HCT116 (cell line): ENCODE data around the gene TEX2. TPM values are rescaled to one million over a fixed set of nuclear protein-coding genes. Genes with fewer than 3 reads are reported as not detected.

Experiments used
- ATAC-seq: fragments of 200-7000 bp; cut with Tn5 transposase; 2 replicates; pipeline ENCODE4 v1.9.1; 2020; ENCODE audit warnings: mild to moderate bottlenecking, moderate library complexity
- BruUV-seq: library from RNA; stranded (reverse); fragments of 400-500 nt; replicated peaks from 2 replicates; lab custom pipeline; 2021; lab: Mats Ljungman, UMichigan
- CTCF ChIA-PET: fragments of 300-600 bp; sonication (Branson Sonifier 250); formaldehyde crosslinking; loops from one replicate; lab custom pipeline; 2021; ENCODE audit warnings: antibody characterized with exemption; lab: Charles Lee
- POLR2A ChIA-PET: fragments of 300-600, 350-600 bp; sonication (Branson Sonifier 250); formaldehyde crosslinking; loops from one replicate; lab custom pipeline; 2021; ENCODE audit warnings: antibody characterized with exemption; lab: Charles Lee
- RAD21 ChIA-PET, 2 experiments: fragments of 300-600 bp; sonication (Branson Sonifier 250); formaldehyde crosslinking; loops; one replicate each; lab custom pipeline; 2023; ENCODE audit warnings: low total read pairs in 2 of 2; ENCODE audit not compliant: uncharacterized antibody in 2 of 2, unreplicated experiment in 2 of 2, low non-redundant PET in 1 of 2; lab: Charles Lee
- DNase-seq: peaks from one replicate; pipeline ENCODE4 v3.0.0-alpha.2; 2010; ENCODE audit warnings: low read depth, low spot score
- H2AFZ ChIP-seq: fragments of 200-600 bp; shearing (Covaris generic), sonication (generic); 2 replicates; pipeline ENCODE4 v1.6.1; 2017; ENCODE audit warnings: low read depth, mixed run types, mixed read lengths, antibody characterized with exemption, low read length; ENCODE audit not compliant: poor library complexity, severe bottlenecking
- H3K27ac ChIP-seq: 2 replicates; pipeline ENCODE4 v1.5.1; 2012; ENCODE audit warnings: low read depth, low read length
- H3K27me3 ChIP-seq: fragments of 200-600 bp; sonication (generic); 2 replicates; pipeline ENCODE4 v1.6.1; 2016; ENCODE audit warnings: mixed run types, low read length, mixed read lengths; ENCODE audit not compliant: insufficient read depth
- H3K36me3 ChIP-seq, 2 experiments: fragments of 200-500 bp in 1 of 2; fragments of 200-600 bp in 1 of 2; sonication (Bioruptor generic) in 1 of 2; sonication (generic) in 1 of 2; 2 replicates each; pipeline versions ENCODE4 v1.5.1 to v1.6.1; 2014 to 2016; ENCODE audit warnings: low read length in 2 of 2, inconsistent platforms in 1 of 2, mixed read lengths in 1 of 2, mixed run types in 1 of 2; ENCODE audit not compliant: insufficient read depth in 2 of 2, control insufficient read depth in 1 of 2
- H3K4me1 ChIP-seq, 2 experiments: fragments of 200-600 bp in 1 of 2; sonication (generic) in 1 of 2; 2 replicates each; pipeline versions ENCODE4 v1.5.1 to v1.6.1; 2012 to 2017; ENCODE audit warnings: low read length in 2 of 2, inconsistent platforms in 1 of 2, mild to moderate bottlenecking in 1 of 2, mixed read lengths in 1 of 2, mixed run types in 1 of 2, moderate library complexity in 1 of 2; ENCODE audit not compliant: insufficient read depth in 2 of 2, control insufficient read depth in 1 of 2
- H3K4me2 ChIP-seq: fragments of 200-600 bp; sonication (generic); 2 replicates; pipeline ENCODE4 v1.6.1; 2017; ENCODE audit warnings: mixed run types, low read length, mixed read lengths
- H3K4me3 ChIP-seq, 2 experiments: fragments of 200-600 bp in 1 of 2; sonication (generic) in 1 of 2; replicated peaks in 1 of 2; 2 replicates each; pipeline ENCODE4 v1.5.1; 2011 to 2016; ENCODE audit warnings: low read length in 2 of 2, control low read depth in 1 of 2, low read depth in 1 of 2, mild to moderate bottlenecking in 1 of 2, mixed read lengths in 1 of 2, mixed run types in 1 of 2
- H3K79me2 ChIP-seq: fragments of 200-600 bp; sonication (generic); 2 replicates; pipeline ENCODE4 v1.6.1; 2017; ENCODE audit warnings: mild to moderate bottlenecking, mixed run types, low read length, moderate library complexity, mixed read lengths; ENCODE audit not compliant: insufficient read depth
- H3K9ac ChIP-seq: fragments of 200-600 bp; sonication (generic); 2 replicates; pipeline ENCODE4 v1.6.1; 2016; ENCODE audit warnings: low read length, mixed read lengths
- H3K9me2 ChIP-seq: fragments of 200-600 bp; sonication (generic), shearing (Covaris generic); 2 replicates; pipeline ENCODE4 v1.6.1; 2017; ENCODE audit warnings: mixed run types, mild to moderate bottlenecking, moderate library complexity; ENCODE audit not compliant: insufficient read depth
- H3K9me3 ChIP-seq, 2 experiments: fragments of 200-500 bp in 1 of 2; fragments of 200-600 bp in 1 of 2; sonication (Bioruptor generic) in 1 of 2; sonication (generic) in 1 of 2; 2 replicates each; pipeline ENCODE4 v1.6.1; 2014 to 2017; ENCODE audit warnings: low read length in 2 of 2, mixed read lengths in 2 of 2, inconsistent platforms in 1 of 2, low read depth in 1 of 2, mild to moderate bottlenecking in 1 of 2, mixed run types in 1 of 2, moderate library complexity in 1 of 2; ENCODE audit not compliant: control insufficient read depth in 1 of 2, insufficient read depth in 1 of 2
- H4K20me1 ChIP-seq: fragments of 200-600 bp; sonication (generic), shearing (Covaris generic); 2 replicates; pipeline ENCODE4 v1.6.1; 2017; ENCODE audit warnings: mixed run types, mild to moderate bottlenecking, moderate library complexity; ENCODE audit not compliant: insufficient read depth
- CBX3 ChIP-seq: IDR thresholded peaks from 2 replicates; pipeline ENCODE4 v1.6.1; 2012; ENCODE audit warnings: low read depth
- CEBPB ChIP-seq: IDR thresholded peaks from 2 replicates; pipeline ENCODE4 v1.6.1; 2012; ENCODE audit warnings: low read depth
- EGR1 ChIP-seq: IDR thresholded peaks from 2 replicates; pipeline ENCODE4 v1.6.1; 2012; ENCODE audit warnings: low read depth
- EZH2 ChIP-seq: fragments of 200-600 bp; sonication (generic); IDR thresholded peaks from 2 replicates; pipeline ENCODE4 v1.6.1; 2017; ENCODE audit warnings: antibody characterized with exemption, mixed run types
- EZH2phosphoT487 ChIP-seq: fragments of 200-600 bp; IDR thresholded peaks from 2 replicates; pipeline ENCODE4 v1.6.1; 2018; ENCODE audit warnings: antibody characterized with exemption, borderline replicate concordance
- FOSL1 ChIP-seq: IDR thresholded peaks from 2 replicates; pipeline ENCODE4 v1.6.1; 2012; ENCODE audit warnings: low read depth
- JUND ChIP-seq: IDR thresholded peaks from 2 replicates; pipeline ENCODE4 v1.6.1; 2012
- POLR2A ChIP-seq: IDR thresholded peaks from 2 replicates; pipeline ENCODE4 v1.7.0; 2011; ENCODE audit warnings: borderline replicate concordance; ENCODE audit not compliant: insufficient read depth, insufficient read length; ENCODE audit errors: extremely low read depth
- RAD21 ChIP-seq: IDR thresholded peaks from 2 replicates; pipeline ENCODE4 v1.6.1; 2012; ENCODE audit warnings: low read depth, mild to moderate bottlenecking
- SIN3A ChIP-seq: IDR thresholded peaks from 2 replicates; pipeline ENCODE4 v1.6.1; 2012; ENCODE audit warnings: low read depth
- SRF ChIP-seq: IDR thresholded peaks from 2 replicates; pipeline ENCODE4 v1.6.1; 2012; ENCODE audit warnings: low read depth
- TCF7L2 ChIP-seq: IDR thresholded peaks from 2 replicates; pipeline ENCODE4 v1.7.0; 2011; ENCODE audit warnings: borderline replicate concordance, inconsistent platforms; ENCODE audit not compliant: insufficient read depth, insufficient read length; ENCODE audit errors: extremely low read depth
- YY1 ChIP-seq: IDR thresholded peaks from 2 replicates; pipeline ENCODE4 v1.6.1; 2011; ENCODE audit warnings: low read length, low read depth, moderate library complexity, mild to moderate bottlenecking; ENCODE audit not compliant: insufficient replicate concordance; ENCODE audit errors: extremely low read depth
- ZBTB33 ChIP-seq: IDR thresholded peaks from 2 replicates; pipeline ENCODE4 v1.6.1; 2011; ENCODE audit warnings: mild to moderate bottlenecking, low read length, moderate library complexity; ENCODE audit not compliant: insufficient replicate concordance; ENCODE audit errors: extremely low read depth
- ZFX ChIP-seq: fragments of 450-650 bp; IDR thresholded peaks from 2 replicates; pipeline ENCODE4 v1.6.1; 2017
- ZNF274 ChIP-seq: fragments of 200-500 bp; sonication (Bioruptor generic); IDR thresholded peaks from 2 replicates; pipeline ENCODE4 v1.6.1; 2014; ENCODE audit warnings: mild to moderate bottlenecking, low read depth, low read length, inconsistent platforms
- intact Hi-C: fragments of 100-400 bp; cut with micrococcal nuclease; formaldehyde crosslinking; loops from 2 replicates; pipeline ENCODE4 v1.10.0; 2022
- total RNA-seq: library from RNA; stranded (reverse); gene quantifications from one replicate; pipeline ENCODE4 v1.2.1, GENCODE V29; 2021; ENCODE audit not compliant: unreplicated experiment
- TF ChIP-seq, protein P1 (sequence below): IDR thresholded peaks from 2 replicates; pipeline ENCODE4 v1.6.1; 2012
- TF ChIP-seq, protein P2 (sequence below): IDR thresholded peaks from 2 replicates; pipeline ENCODE4 v1.6.1; 2012; ENCODE audit warnings: low read depth

TEX2 gene
- total RNA-seq, 1 experiment from 2014 or later, result 24.6 TPM

- no peak for TF ChIP-seq SRF
- no peak; the same call in 1 of the 2 replicates for TF ChIP-seq ZFX
- TF ChIP-seq POLR2A, result no peak
- TF ChIP-seq CEBPB, result no peak
- TF ChIP-seq TCF7L2, result no peak
Observed at GRCh38 chr17:64146418-64147109, 116.5 kb downstream of the TEX2 start (continued).

DNA sequence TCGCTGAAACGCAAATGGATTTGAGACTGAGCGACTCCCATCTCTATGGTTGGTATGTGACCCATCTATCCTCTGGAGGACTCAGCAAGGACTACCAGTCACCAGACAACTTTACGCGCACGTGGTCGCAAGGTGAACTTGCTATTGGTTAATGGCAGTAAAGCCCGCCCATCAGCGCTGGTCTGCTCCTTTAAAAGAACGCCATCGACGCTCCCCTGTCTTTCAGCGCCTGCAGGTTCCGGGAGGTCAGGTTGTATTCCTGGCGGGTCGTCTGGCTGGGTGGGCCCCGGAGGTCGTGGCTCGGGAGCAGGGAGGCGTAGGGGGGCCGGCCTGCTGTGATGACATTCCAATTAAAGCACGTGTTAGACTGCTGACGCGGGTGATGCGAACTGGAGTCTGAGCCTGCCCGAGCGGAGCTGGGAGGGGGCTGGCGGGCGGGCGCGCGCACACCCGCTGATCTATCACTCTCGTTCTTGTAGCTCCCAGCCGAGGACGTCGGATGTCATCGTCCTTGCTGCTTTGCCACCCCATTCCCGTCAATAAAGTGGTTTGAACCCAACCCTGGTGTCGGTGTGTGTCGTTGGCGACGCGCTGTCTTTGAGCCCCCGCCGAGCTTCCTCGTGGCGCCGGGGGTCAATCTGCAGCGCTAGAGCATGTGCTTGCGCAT, 117.2 kb downstream of the TEX2 start:
- CTCF ChIA-PET, result interaction anchor here (0.7 to 2.9 kb wide), 7 partner anchors 12 to 234 kb away, joined by 3 to 26 read pairs (median 6); no protein-coding TSS in a partner anchor
- intact Hi-C loops, result loop anchor here (5.0 to 10.0 kb wide), 3 partner anchors 116 to 349 kb away; partner anchors contain the start of genes POLG2 and TEX2
- peak; percentile 100 for TF ChIP-seq SIN3A
- TF ChIP-seq FOSL1, result no peak
- TF ChIP-seq, protein P1, sequence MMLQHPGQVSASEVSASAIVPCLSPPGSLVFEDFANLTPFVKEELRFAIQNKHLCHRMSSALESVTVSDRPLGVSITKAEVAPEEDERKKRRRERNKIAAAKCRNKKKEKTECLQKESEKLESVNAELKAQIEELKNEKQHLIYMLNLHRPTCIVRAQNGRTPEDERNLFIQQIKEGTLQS, result no peak
- peak; percentile 100 for TF ChIP-seq POLR2A
- peak; percentile 92; the same call in 1 of the 2 replicates for TF ChIP-seq CBX3
- TF ChIP-seq EZH2phosphoT487, result no peak
- peak; percentile 95 for TF ChIP-seq YY1
- TF ChIP-seq ZNF274, result no peak
- TF ChIP-seq ZFX, result peak; percentile 87; the same call in 1 of the 2 replicates
- TF ChIP-seq TCF7L2, result no peak
- TF ChIP-seq, protein P2, sequence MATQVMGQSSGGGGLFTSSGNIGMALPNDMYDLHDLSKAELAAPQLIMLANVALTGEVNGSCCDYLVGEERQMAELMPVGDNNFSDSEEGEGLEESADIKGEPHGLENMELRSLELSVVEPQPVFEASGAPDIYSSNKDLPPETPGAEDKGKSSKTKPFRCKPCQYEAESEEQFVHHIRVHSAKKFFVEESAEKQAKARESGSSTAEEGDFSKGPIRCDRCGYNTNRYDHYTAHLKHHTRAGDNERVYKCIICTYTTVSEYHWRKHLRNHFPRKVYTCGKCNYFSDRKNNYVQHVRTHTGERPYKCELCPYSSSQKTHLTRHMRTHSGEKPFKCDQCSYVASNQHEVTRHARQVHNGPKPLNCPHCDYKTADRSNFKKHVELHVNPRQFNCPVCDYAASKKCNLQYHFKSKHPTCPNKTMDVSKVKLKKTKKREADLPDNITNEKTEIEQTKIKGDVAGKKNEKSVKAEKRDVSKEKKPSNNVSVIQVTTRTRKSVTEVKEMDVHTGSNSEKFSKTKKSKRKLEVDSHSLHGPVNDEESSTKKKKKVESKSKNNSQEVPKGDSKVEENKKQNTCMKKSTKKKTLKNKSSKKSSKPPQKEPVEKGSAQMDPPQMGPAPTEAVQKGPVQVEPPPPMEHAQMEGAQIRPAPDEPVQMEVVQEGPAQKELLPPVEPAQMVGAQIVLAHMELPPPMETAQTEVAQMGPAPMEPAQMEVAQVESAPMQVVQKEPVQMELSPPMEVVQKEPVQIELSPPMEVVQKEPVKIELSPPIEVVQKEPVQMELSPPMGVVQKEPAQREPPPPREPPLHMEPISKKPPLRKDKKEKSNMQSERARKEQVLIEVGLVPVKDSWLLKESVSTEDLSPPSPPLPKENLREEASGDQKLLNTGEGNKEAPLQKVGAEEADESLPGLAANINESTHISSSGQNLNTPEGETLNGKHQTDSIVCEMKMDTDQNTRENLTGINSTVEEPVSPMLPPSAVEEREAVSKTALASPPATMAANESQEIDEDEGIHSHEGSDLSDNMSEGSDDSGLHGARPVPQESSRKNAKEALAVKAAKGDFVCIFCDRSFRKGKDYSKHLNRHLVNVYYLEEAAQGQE, result no peak
- TF ChIP-seq ZBTB33, result peak; percentile 42
- no peak for TF ChIP-seq RAD21
- TF ChIP-seq EGR1, result no peak
- no peak for TF ChIP-seq EZH2
- TF ChIP-seq JUND, result peak; percentile 65
- TF ChIP-seq CEBPB, result no peak

More for the DNA sequence above, 117.2 kb downstream of the TEX2 start:
- Histone ChIP-seq H3K27me3 (no peaks in the 10 kb centered on the region), H3K4me1 (peaks cover 6 to 29% of the 10 kb centered on the region in 2 experiments; a peak in 3 of 4 replicates), H3K27ac (peak overlapping the region; percentile 95), H3K79me2 (peaks cover 12% of the 10 kb centered on the region; the same call in 1 of the 2 replicates), H4K20me1 (no peaks in the 10 kb centered on the region), H3K9me3 (no peaks in the 10 kb centered on the region), H3K4me3 (peak overlapping the region; percentile 74 to 88), H3K36me3 (peaks cover 0 to 11% of the 10 kb centered on the region in 2 experiments; a peak in 1 of 4 replicates), H2AFZ (no peak overlapping the region), H3K9ac (peak overlapping the region; percentile 96), H3K9me2 (no peaks in the 10 kb centered on the region), H3K4me2 (peak overlapping the region; percentile 89)
- ATAC-seq (peak; percentile 88), DNase-seq (peak; percentile 100)
- BruUV-seq, result TSS peak; percentile 74
- ChIA-PET RAD21 (interaction anchor here (0.7 to 1.1 kb wide), 3 partner anchors 12 to 699 kb away, joined by 3 to 4 read pairs (median 4); no protein-coding TSS in a partner anchor), POLR2A (interaction anchor here (0.6 to 4.8 kb wide), 44 partner anchors 11 to 848 kb away, joined by 3 to 57 read pairs (median 4); partner anchors contain the start of genes CSHL1, ERN1, GH1 and TEX2)
